ENCODE measurements around the gene SLC38A9. TPM values are rescaled to one million over a fixed set of nuclear protein-coding genes. Genes with fewer than 3 reads are reported as not detected.
A peak's percentile ranks its signal among the peaks of the same experiment; 100 is the strongest.

The SLC38A9 gene
- total and polyA plus RNA-seq, 2 experiments from 2014 or later: 17.0 to 23.8 TPM

GRCh38 chr5:55713871-55714270 lies 1.7 kb upstream of the SLC38A9 start:
- DNase-seq: no peak
- no peaks in the 10 kb centered on the region for H4K20me1 ChIP-seq (ENCODE audit: insufficient read depth)
- H3K9me2 ChIP-seq (ENCODE audit: insufficient read depth): no peaks in the 10 kb centered on the region
- H3F3A ChIP-seq (ENCODE audit: insufficient read depth): no peaks in the 10 kb centered on the region
- H3K4me1 ChIP-seq (ENCODE audit: insufficient read depth): peaks cover 14% of the 10 kb centered on the region
- H2AFZ ChIP-seq: no peak overlapping the region
- H3K27ac ChIP-seq: no peak overlapping the region
- H3K9ac ChIP-seq: no peak overlapping the region
- H3K36me3 ChIP-seq (ENCODE audit: low read depth): no peaks in the 10 kb centered on the region
- no peaks in the 10 kb centered on the region for H3K9me3 ChIP-seq (ENCODE audit: low read depth)
- H3K4me2 ChIP-seq (ENCODE audit: unreplicated experiment): no peak overlapping the region
- H3K79me2 ChIP-seq (ENCODE audit: insufficient read depth): peaks cover 20% of the 10 kb centered on the region
- WGBS, 2 experiments (ENCODE audit: low coverage in 1 of 2, low lambda C conversion rate in 2 of 2, missing lambda C conversion rate in 2 of 2): 81 to 83% methylated on average over 3 of the region's 3 CpGs
- no peak overlapping the region for H3K4me3 ChIP-seq
- in situ Hi-C loops (cut with MboI): no loop called here
- H3K27me3 ChIP-seq (replicated peaks; ENCODE audit: insufficient read depth): no peaks in the 10 kb centered on the region
- TF ChIP-seq EZH2phosphoT487 (IDR thresholded peaks at IDR 0.05; ENCODE audit: insufficient read depth, low read depth) (no peak), EZH2 (IDR thresholded peaks at IDR 0.05; ENCODE audit: insufficient read depth, poor library complexity, severe bottlenecking) (no peak)

- Histone ChIP-seq H3K4me1 (ENCODE audit: insufficient read depth) (peaks cover 16% of the 10 kb centered on the region), H3K9ac (peak overlapping the region; percentile 82), H3K4me3 (peak overlapping the region; percentile 99), H3K9me2 (ENCODE audit: insufficient read depth) (no peaks in the 10 kb centered on the region), H3K27ac (peak overlapping the region; percentile 43), H2AFZ (peak overlapping the region; percentile 99), H4K20me1 (ENCODE audit: insufficient read depth) (no peaks in the 10 kb centered on the region), H3K9me3 (ENCODE audit: low read depth) (no peaks in the 10 kb centered on the region), H3F3A (ENCODE audit: insufficient read depth) (no peaks in the 10 kb centered on the region), H3K27me3 (replicated peaks; ENCODE audit: insufficient read depth) (no peaks in the 10 kb centered on the region), H3K4me2 (ENCODE audit: unreplicated experiment) (peak overlapping the region; percentile 81), H3K36me3 (ENCODE audit: low read depth) (0 out of 2 replicates have a peak, but pooled peaks cover 3% of the 10 kb centered on the region), H3K79me2 (ENCODE audit: insufficient read depth) (peaks cover 41% of the 10 kb centered on the region)
- peak; percentile 27 for DNase-seq
- in situ Hi-C loops (cut with MboI): no loop called here
- TF ChIP-seq EZH2phosphoT487 (IDR thresholded peaks at IDR 0.05; ENCODE audit: insufficient read depth, low read depth) (no peak), EZH2 (IDR thresholded peaks at IDR 0.05; ENCODE audit: insufficient read depth, poor library complexity, severe bottlenecking) (no peak)
- 1 to 3% methylated on average over 17 to 18 of the region's 18 CpGs for WGBS, 2 experiments (ENCODE audit: low coverage in 1 of 2, low lambda C conversion rate in 2 of 2, missing lambda C conversion rate in 2 of 2)
These were observed 559 bp downstream of the SLC38A9 start for GRCh38 chr5:55711507-55712022.

GRCh38 chr5:55708732-55709131 lies 3.4 kb downstream of the SLC38A9 start:
- TF ChIP-seq EZH2phosphoT487 (IDR thresholded peaks at IDR 0.05; ENCODE audit: insufficient read depth, low read depth) (no peak), EZH2 (IDR thresholded peaks at IDR 0.05; ENCODE audit: insufficient read depth, poor library complexity, severe bottlenecking) (no peak)
- peaks cover 60% of the 10 kb centered on the region for H3K79me2 ChIP-seq (ENCODE audit: insufficient read depth)
- H3K9ac ChIP-seq: no peak overlapping the region
- no peaks in the 10 kb centered on the region for H3K9me3 ChIP-seq (ENCODE audit: low read depth)
- peaks cover 7% of the 10 kb centered on the region; the same call in 1 of the 2 replicates for H3K36me3 ChIP-seq (ENCODE audit: low read depth)
- no peak overlapping the region for H3K4me2 ChIP-seq (ENCODE audit: unreplicated experiment)
- H2AFZ ChIP-seq: no peak overlapping the region
- peak; percentile 37 for DNase-seq
- in situ Hi-C loops (cut with MboI): no loop called here
- no peaks in the 10 kb centered on the region for H4K20me1 ChIP-seq (ENCODE audit: insufficient read depth)
- no peaks in the 10 kb centered on the region for H3K9me2 ChIP-seq (ENCODE audit: insufficient read depth)
- H3K27ac ChIP-seq: no peak overlapping the region
- H3F3A ChIP-seq (ENCODE audit: insufficient read depth): no peaks in the 10 kb centered on the region
- no peak overlapping the region for H3K4me3 ChIP-seq
- peaks cover 16% of the 10 kb centered on the region for H3K4me1 ChIP-seq (ENCODE audit: insufficient read depth)
- H3K27me3 ChIP-seq (replicated peaks; ENCODE audit: insufficient read depth): no peaks in the 10 kb centered on the region

GRCh38 chr5:55706230-55706629 lies 5.9 kb downstream of the SLC38A9 start:
- Histone ChIP-seq H3K4me3 (no peak overlapping the region), H3K9ac (no peak overlapping the region), H3K27ac (no peak overlapping the region), H2AFZ (no peak overlapping the region), H3F3A (ENCODE audit: insufficient read depth) (no peaks in the 10 kb centered on the region), H3K9me2 (ENCODE audit: insufficient read depth) (no peaks in the 10 kb centered on the region), H3K9me3 (ENCODE audit: low read depth) (no peaks in the 10 kb centered on the region), H3K4me2 (ENCODE audit: unreplicated experiment) (no peak overlapping the region), H3K4me1 (ENCODE audit: insufficient read depth) (peaks cover 8% of the 10 kb centered on the region; the same call in 1 of the 2 replicates), H3K36me3 (ENCODE audit: low read depth) (peaks cover 7% of the 10 kb centered on the region; the same call in 1 of the 2 replicates), H3K79me2 (ENCODE audit: insufficient read depth) (peaks cover 54% of the 10 kb centered on the region), H4K20me1 (ENCODE audit: insufficient read depth) (no peaks in the 10 kb centered on the region), H3K27me3 (replicated peaks; ENCODE audit: insufficient read depth) (no peaks in the 10 kb centered on the region)
- no peak for TF ChIP-seq EZH2phosphoT487 (IDR thresholded peaks at IDR 0.05; ENCODE audit: insufficient read depth, low read depth)
- no peak for TF ChIP-seq EZH2 (IDR thresholded peaks at IDR 0.05; ENCODE audit: insufficient read depth, poor library complexity, severe bottlenecking)
- in situ Hi-C loops (cut with MboI): no loop called here
- no peak for DNase-seq

Data from GM23248 (cell line).